K562 (cell line): ENCODE data around the gene ATXN7L2.

ENCODE experiments used
- POLR2AphosphoS5 ChIP-seq: IDR thresholded peaks from 2 replicates; pipeline ENCODE4 v1.6.1; 2011; ENCODE audit warnings: mild to moderate bottlenecking, low read depth, low read length, moderate library complexity; ENCODE audit not compliant: control insufficient read depth, insufficient read depth
- POLR2B ChIP-seq: fragments of 450-650 bp; IDR thresholded peaks from 2 replicates; pipeline ENCODE4 v1.6.1; 2018; ENCODE audit warnings: low read depth; ENCODE audit not compliant: partially characterized antibody
- RBM22 ChIP-seq: fragments of 200-400 bp; formaldehyde crosslinking; IDR thresholded peaks from 2 replicates; pipeline ENCODE4 v1.6.1; 2018; ENCODE audit warnings: low read length, low read depth; ENCODE audit not compliant: poor library complexity, severe bottlenecking
- USF2 ChIP-seq: sonication (generic); formaldehyde crosslinking; IDR thresholded peaks from 2 replicates; pipeline ENCODE4 v1.5.0; 2020; ENCODE audit warnings: missing genetic modification reagents
- YY1 ChIP-seq, 3 experiments: IDR thresholded peaks; 2 replicates each; pipeline ENCODE4 v1.6.1; 2011; ENCODE audit warnings: low read length in 2 of 3, mild to moderate bottlenecking in 2 of 3, moderate library complexity in 2 of 3, borderline replicate concordance in 1 of 3, control low read depth in 1 of 3, low read depth in 1 of 3; ENCODE audit not compliant: insufficient read depth in 3 of 3, insufficient replicate concordance in 2 of 3, control insufficient read depth in 1 of 3, insufficient read length in 1 of 3; ENCODE audit errors: extremely low read depth in 1 of 3
- ZBTB8A ChIP-seq: fragments of 450-650 bp; IDR thresholded peaks from 2 replicates; pipeline ENCODE4 v1.6.1; 2018; ENCODE audit warnings: mild to moderate bottlenecking, moderate library complexity; ENCODE audit not compliant: partially characterized antibody
- TF ChIP-seq, protein P1 (sequence below), 3 experiments: IDR thresholded peaks in 2 of 3; conservative IDR thresholded peaks in 1 of 3; 2 replicates each; pipeline ENCODE4 v1.5.1; 2011 to 2012; ENCODE audit warnings: low read length in 3 of 3, mild to moderate bottlenecking in 3 of 3, control low read depth in 2 of 3, improper control_type of control experiment in 1 of 3, inconsistent platforms in 1 of 3, low read depth in 1 of 3, mixed read lengths in 1 of 3, moderate library complexity in 1 of 3; ENCODE audit not compliant: insufficient read depth in 2 of 3

- no peak for TF ChIP-seq POLR2B
- no peak for TF ChIP-seq USF2
- no peak for TF ChIP-seq POLR2AphosphoS5
- TF ChIP-seq, protein P1, sequence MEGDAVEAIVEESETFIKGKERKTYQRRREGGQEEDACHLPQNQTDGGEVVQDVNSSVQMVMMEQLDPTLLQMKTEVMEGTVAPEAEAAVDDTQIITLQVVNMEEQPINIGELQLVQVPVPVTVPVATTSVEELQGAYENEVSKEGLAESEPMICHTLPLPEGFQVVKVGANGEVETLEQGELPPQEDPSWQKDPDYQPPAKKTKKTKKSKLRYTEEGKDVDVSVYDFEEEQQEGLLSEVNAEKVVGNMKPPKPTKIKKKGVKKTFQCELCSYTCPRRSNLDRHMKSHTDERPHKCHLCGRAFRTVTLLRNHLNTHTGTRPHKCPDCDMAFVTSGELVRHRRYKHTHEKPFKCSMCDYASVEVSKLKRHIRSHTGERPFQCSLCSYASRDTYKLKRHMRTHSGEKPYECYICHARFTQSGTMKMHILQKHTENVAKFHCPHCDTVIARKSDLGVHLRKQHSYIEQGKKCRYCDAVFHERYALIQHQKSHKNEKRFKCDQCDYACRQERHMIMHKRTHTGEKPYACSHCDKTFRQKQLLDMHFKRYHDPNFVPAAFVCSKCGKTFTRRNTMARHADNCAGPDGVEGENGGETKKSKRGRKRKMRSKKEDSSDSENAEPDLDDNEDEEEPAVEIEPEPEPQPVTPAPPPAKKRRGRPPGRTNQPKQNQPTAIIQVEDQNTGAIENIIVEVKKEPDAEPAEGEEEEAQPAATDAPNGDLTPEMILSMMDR (IDR thresholded peaks at IDR 0.05 in 2 of 3, conservative IDR thresholded peaks at IDR 0.05 in 1 of 3; ENCODE audit: insufficient read depth in 2 of 3, low read depth in 1 of 3, low read length in 3 of 3) = no peak
- TF ChIP-seq YY1 (IDR thresholded peaks at IDR 0.05; ENCODE audit: borderline replicate concordance in 1 of 3, control insufficient read depth in 1 of 3, extremely low read depth in 1 of 3, insufficient read depth in 3 of 3, insufficient read length in 1 of 3, insufficient replicate concordance in 2 of 3, low read depth in 1 of 3, low read length in 2 of 3) = no peak
- TF ChIP-seq ZBTB8A = no peak
- TF ChIP-seq RBM22 = no peak
These were observed 46.9 kb downstream of the ATXN7L2 start for GRCh38 chr1:109530457-109531087.
